IMR-90 (cell line): ENCODE data around the gene TTLL12. TPM values are rescaled to one million over a fixed set of nuclear protein-coding genes. Genes with fewer than 3 reads are reported as not detected.

Source experiments
- ATAC-seq: fragments of 200-7000 bp; cut with Tn5 transposase; 2 replicates; pipeline ENCODE4 v1.9.1; 2020; ENCODE audit warnings: low read depth, mild to moderate bottlenecking, moderate library complexity
- BruUV-seq: library from RNA; stranded (reverse); fragments of 400-500 nt; replicated peaks from 2 replicates; lab custom pipeline; 2021; lab: Mats Ljungman, UMichigan
- CTCF ChIA-PET: fragments of 300-600 bp; formaldehyde crosslinking; extraction: SDS; loops from one replicate; lab custom pipeline; 2021; ENCODE audit warnings: antibody characterized with exemption; lab: Yijun Ruan, JAX
- POLR2A ChIA-PET: fragments of 300-600 bp; sonication (Branson Sonifier 250); formaldehyde crosslinking; loops from one replicate; lab custom pipeline; 2022; ENCODE audit warnings: antibody characterized with exemption; ENCODE audit not compliant: unreplicated experiment; lab: Charles Lee
- DNase-seq: peaks from one replicate; pipeline ENCODE4 v3.0.0; 2013
- H2AFZ ChIP-seq: replicated peaks from 2 replicates; pipeline ENCODE3; 2013; ENCODE audit warnings: low read length, mild to moderate bottlenecking; ENCODE audit not compliant: poor library complexity
- H2AK5ac ChIP-seq: 2 replicates; pipeline ENCODE4 v1.6.1; 2013; ENCODE audit warnings: low read depth, low read length, inconsistent platforms
- H2AK9ac ChIP-seq: replicated peaks from 2 replicates; pipeline ENCODE3; 2013; ENCODE audit warnings: mild to moderate bottlenecking, low read depth, low read length, moderate library complexity; ENCODE audit not compliant: poor library complexity
- H2BK120ac ChIP-seq: 2 replicates; pipeline ENCODE4 v1.6.1; 2013; ENCODE audit warnings: low read depth, low read length, inconsistent platforms
- H2BK15ac ChIP-seq: 3 replicates; pipeline ENCODE4 v1.6.1; 2013; ENCODE audit warnings: low read depth, low read length, inconsistent platforms
- H2BK20ac ChIP-seq: 2 replicates; pipeline ENCODE4 v1.6.1; 2013; ENCODE audit warnings: low read depth, mild to moderate bottlenecking, inconsistent platforms, low read length, moderate library complexity
- H2BK5ac ChIP-seq: 2 replicates; pipeline ENCODE4 v1.6.1; 2013; ENCODE audit warnings: mild to moderate bottlenecking, low read depth, low read length, inconsistent platforms; ENCODE audit not compliant: poor library complexity, severe bottlenecking
- H3K14ac ChIP-seq: replicated peaks from 2 replicates; pipeline ENCODE4 v1.6.1; 2013; ENCODE audit warnings: low read depth, low read length, inconsistent platforms
- H3K18ac ChIP-seq: 2 replicates; pipeline ENCODE4 v1.6.1; 2013; ENCODE audit warnings: low read depth, low read length, control low read depth
- H3K23ac ChIP-seq: 2 replicates; pipeline ENCODE4 v1.6.1; 2013; ENCODE audit warnings: low read depth, low read length, inconsistent platforms
- H3K27ac ChIP-seq: 2 replicates; pipeline ENCODE4 v1.5.1; 2013; ENCODE audit warnings: mild to moderate bottlenecking, control low read depth, low read length; ENCODE audit not compliant: insufficient read depth
- H3K27me3 ChIP-seq: 2 replicates; pipeline ENCODE4 v1.6.1; 2013; ENCODE audit warnings: low read length; ENCODE audit not compliant: control insufficient read depth, insufficient read depth
- H3K36me3 ChIP-seq: 2 replicates; pipeline ENCODE4 v1.6.1; 2013; ENCODE audit warnings: low read length, mixed read lengths; ENCODE audit not compliant: control insufficient read depth, insufficient read depth
- H3K4ac ChIP-seq: 2 replicates; pipeline ENCODE4 v1.6.1; 2013; ENCODE audit warnings: low read depth, low read length, inconsistent platforms
- H3K4me1 ChIP-seq: 2 replicates; pipeline ENCODE4 v1.6.1; 2013; ENCODE audit warnings: low read length, mixed read lengths; ENCODE audit not compliant: control insufficient read depth, insufficient read depth
- H3K4me2 ChIP-seq: 2 replicates; pipeline ENCODE4 v1.6.1; 2013; ENCODE audit warnings: low read depth, mild to moderate bottlenecking, control low read depth, low read length, moderate library complexity
- H3K4me3 ChIP-seq: 2 replicates; pipeline ENCODE4 v1.5.1; 2013; ENCODE audit warnings: low read depth, mild to moderate bottlenecking, control low read depth, low read length, moderate library complexity; ENCODE audit not compliant: insufficient read depth
- H3K56ac ChIP-seq: 2 replicates; pipeline ENCODE4 v1.6.1; 2013; ENCODE audit warnings: low read length, inconsistent platforms; ENCODE audit not compliant: insufficient read depth; ENCODE audit errors: extremely low read depth
- H3K79me1 ChIP-seq, 2 experiments: 2 replicates each; pipeline ENCODE4 v1.6.1; 2013; ENCODE audit warnings: low read length in 2 of 2, inconsistent platforms in 1 of 2, low read depth in 1 of 2
- H3K9ac ChIP-seq: 2 replicates; pipeline ENCODE4 v1.6.1; 2013; ENCODE audit warnings: low read depth, low read length, control low read depth
- H3K9me1 ChIP-seq: 2 replicates; pipeline ENCODE4 v1.6.1; 2013; ENCODE audit warnings: low read length, inconsistent platforms; ENCODE audit not compliant: insufficient read depth
- H3K9me3 ChIP-seq: 2 replicates; pipeline ENCODE4 v1.6.1; 2013; ENCODE audit warnings: low read length; ENCODE audit not compliant: control insufficient read depth, insufficient read depth
- H4K20me1 ChIP-seq: 2 replicates; pipeline ENCODE4 v1.6.1; 2013; ENCODE audit warnings: low read length, inconsistent platforms; ENCODE audit not compliant: insufficient read depth
- H4K5ac ChIP-seq: 2 replicates; pipeline ENCODE4 v1.6.1; 2013; ENCODE audit warnings: mild to moderate bottlenecking, low read depth, low read length, control low read depth
- H4K8ac ChIP-seq, 2 experiments: 2 replicates each; pipeline ENCODE4 v1.6.1; 2013; ENCODE audit warnings: low read depth in 2 of 2, low read length in 2 of 2, control low read depth in 1 of 2, inconsistent platforms in 1 of 2
- H4K91ac ChIP-seq: 2 replicates; pipeline ENCODE4 v1.6.1; 2013; ENCODE audit warnings: low read depth, low read length, inconsistent platforms; ENCODE audit not compliant: insufficient read depth
- BHLHE40 ChIP-seq: fragments of 150-350 bp; IDR thresholded peaks from 2 replicates; pipeline ENCODE4 v1.6.1; 2016; ENCODE audit warnings: mild to moderate bottlenecking, low read depth, low read length
- CEBPB ChIP-seq: IDR thresholded peaks from 2 replicates; pipeline ENCODE4 v1.6.1; 2012; ENCODE audit warnings: low read depth, low read length, improper control_type of control experiment
- CHD1 ChIP-seq: IDR thresholded peaks from 2 replicates; pipeline ENCODE4 v1.6.1; 2012; ENCODE audit warnings: low read depth, low read length, improper control_type of control experiment
- FOS ChIP-seq: fragments of 150-350 bp; IDR thresholded peaks from 2 replicates; pipeline ENCODE4 v1.6.1; 2016; ENCODE audit warnings: low read depth, low read length
- MAFK ChIP-seq: IDR thresholded peaks from 2 replicates; pipeline ENCODE4 v1.6.1; 2012; ENCODE audit warnings: low read depth, low read length, improper control_type of control experiment
- MAZ ChIP-seq: IDR thresholded peaks from 2 replicates; pipeline ENCODE4 v1.6.1; 2012; ENCODE audit warnings: low read depth, mild to moderate bottlenecking, low read length, improper control_type of control experiment, moderate library complexity, borderline replicate concordance
- MXI1 ChIP-seq: IDR thresholded peaks from 2 replicates; pipeline ENCODE4 v1.6.1; 2012; ENCODE audit warnings: low read depth, mild to moderate bottlenecking, low read length, moderate library complexity, borderline replicate concordance
- NFE2L2 ChIP-seq: fragments of 150-350 bp; IDR thresholded peaks from 2 replicates; pipeline ENCODE4 v1.6.1; 2016; ENCODE audit warnings: low read depth, mild to moderate bottlenecking, low read length
- POLR2A ChIP-seq: IDR thresholded peaks from 2 replicates; pipeline ENCODE4 v1.6.1; 2012; ENCODE audit warnings: mild to moderate bottlenecking, low read depth, low read length
- RAD21 ChIP-seq: IDR thresholded peaks from 2 replicates; pipeline ENCODE4 v1.6.1; 2012; ENCODE audit warnings: low read length, improper control_type of control experiment
- RCOR1 ChIP-seq: IDR thresholded peaks from 2 replicates; pipeline ENCODE4 v1.6.1; 2012; ENCODE audit warnings: mild to moderate bottlenecking, low read length, improper control_type of control experiment; ENCODE audit not compliant: insufficient replicate concordance
- RFX5 ChIP-seq: IDR thresholded peaks from 2 replicates; pipeline ENCODE4 v1.8.0; 2012; ENCODE audit warnings: low read depth, mild to moderate bottlenecking, low read length, moderate library complexity
- SMC3 ChIP-seq: fragments of 150-350 bp; IDR thresholded peaks from 2 replicates; pipeline ENCODE4 v1.6.1; 2016; ENCODE audit warnings: low read depth, mild to moderate bottlenecking, antibody characterized with exemption, low read length, moderate library complexity
- WGBS, 2 experiments: methylation state at CpG; one replicate each; pipeline versions ENCODE4 v1.1.5 to v1.1.7; 2013; ENCODE audit warnings: missing lambda C conversion rate in 2 of 2; ENCODE audit not compliant: insufficient read length in 1 of 2; ENCODE audit errors: extremely low coverage in 2 of 2; 5-methylcytosine and 5-hydroxymethylcytosine counted together
- dilution Hi-C: fragments of 300-500 bp; cut with HindIII; formaldehyde crosslinking; loops from one replicate; pipeline ENCODE4 v1.14.3; 2018; ENCODE audit warnings: low sequenced_read_pairs; ENCODE audit not compliant: unreplicated experiment
- in situ Hi-C: fragments of 300-500 bp; cut with MboI; formaldehyde crosslinking; loops from 3 replicates; pipeline ENCODE4 v1.14.3; 2019; ENCODE audit warnings: low sequenced_read_pairs, inconsistent platforms, mixed read lengths
- intact Hi-C: fragments of 100-400 bp; cut with micrococcal nuclease; formaldehyde crosslinking; loops from 2 replicates; pipeline ENCODE4 v1.10.0; 2022
- polyA plus RNA-seq, 3 experiments: library from polyadenylated mRNA; depleted of rRNA; stranded (reverse); fragments of >200 nt; gene quantifications; 2 replicates each; pipeline ENCODE4 v1.2.3, GENCODE V29; 2012; ENCODE audit warnings: low replicate concordance in 1 of 3
- total RNA-seq: library from RNA; depleted of rRNA; stranded (reverse); fragments of >200 nt; gene quantifications from 2 replicates; pipeline ENCODE4 v1.2.3, GENCODE V29; 2012
- TF ChIP-seq, protein P1 (sequence below): conservative IDR thresholded peaks from 2 replicates; pipeline ENCODE4 v1.5.1; 2012; ENCODE audit warnings: mild to moderate bottlenecking, low read depth, low read length, improper control_type of control experiment
- TF ChIP-seq, protein P2 (sequence below): fragments of 150-350 bp; IDR thresholded peaks from 2 replicates; pipeline ENCODE4 v1.6.1; 2016; ENCODE audit warnings: low read depth, mild to moderate bottlenecking, low read length, moderate library complexity, borderline replicate concordance
- TF ChIP-seq, protein P3 (sequence below): fragments of 150-350 bp; IDR thresholded peaks from 2 replicates; pipeline ENCODE4 v1.6.1; 2017; ENCODE audit warnings: mild to moderate bottlenecking, antibody characterized with exemption, low read length, low read depth

Gene TTLL12
- total and polyA plus RNA-seq, 2 of the 4 experiments (the other 2 are of a cell fraction) = 20.9 to 30.1 TPM

DNA sequence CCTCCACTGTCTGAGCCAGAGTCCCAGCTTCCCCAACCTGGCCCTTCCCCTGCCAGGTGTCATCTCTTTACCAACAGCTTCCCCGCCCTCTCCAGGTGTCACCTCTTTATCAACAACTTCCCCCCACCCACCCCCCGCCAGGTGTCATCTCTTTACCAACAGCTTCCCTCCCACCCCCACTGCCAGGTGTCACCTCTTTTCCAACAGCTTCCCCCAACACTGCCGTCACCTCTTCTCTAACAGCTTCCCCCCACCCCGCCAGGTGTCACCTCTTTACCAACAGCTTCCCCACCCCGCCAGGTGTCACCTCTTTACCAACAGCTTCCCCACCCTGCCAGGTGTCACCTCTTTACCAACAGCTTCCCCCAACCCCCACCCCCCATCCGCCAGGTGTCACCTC lies 29.8 kb upstream of the TTLL12 start:
- in situ Hi-C loops = no loop called here
- no peak overlapping the region for H3K27ac ChIP-seq
- POLR2A ChIA-PET = interaction anchor here (0.6 kb wide), 1 partner anchor 30 kb away, joined by 16 read pairs; no protein-coding TSS in a partner anchor

More for the DNA sequence above, 29.8 kb upstream of the TTLL12 start:
- H4K8ac ChIP-seq = no peak overlapping the region
- no peaks in the 10 kb centered on the region for H3K9me1 ChIP-seq
- no peak overlapping the region for H2BK120ac ChIP-seq
- H3K4ac ChIP-seq = no peak overlapping the region
- H2BK15ac ChIP-seq = no peak overlapping the region
- H3K36me3 ChIP-seq = no peaks in the 10 kb centered on the region
- no peak overlapping the region for H3K23ac ChIP-seq
- ATAC-seq (no peak), DNase-seq (no peak)
- H4K91ac ChIP-seq = no peak overlapping the region
- intact Hi-C loops = no loop called here
- H3K56ac ChIP-seq = no peak overlapping the region
- no peaks in the 10 kb centered on the region for H3K79me1 ChIP-seq
- no peak overlapping the region for H4K5ac ChIP-seq
- H3K27me3 ChIP-seq = peaks cover 29% of the 10 kb centered on the region
- no peak overlapping the region for H3K18ac ChIP-seq
- H2BK5ac ChIP-seq = no peak overlapping the region
- no peaks in the 10 kb centered on the region for H3K9me3 ChIP-seq
- no peak overlapping the region for H3K4me3 ChIP-seq
- no peaks in the 10 kb centered on the region for H4K20me1 ChIP-seq
- no peaks in the 10 kb centered on the region for H3K4me1 ChIP-seq
- H3K4me2 ChIP-seq = no peak overlapping the region
- dilution Hi-C loops = no loop called here
- no TSS peak for BruUV-seq
- no peak overlapping the region for H2AK9ac ChIP-seq
- H2BK20ac ChIP-seq = no peak overlapping the region
- H2AFZ ChIP-seq = no peak overlapping the region
- CTCF ChIA-PET = no interaction called here
- no peak overlapping the region for H3K14ac ChIP-seq
- WGBS, 2 experiments = 58% methylated on average over 4 of the region's 6 CpGs; no CpG with 5 or more reads in 1 of the 2 experiments
- TF ChIP-seq, protein P1, sequence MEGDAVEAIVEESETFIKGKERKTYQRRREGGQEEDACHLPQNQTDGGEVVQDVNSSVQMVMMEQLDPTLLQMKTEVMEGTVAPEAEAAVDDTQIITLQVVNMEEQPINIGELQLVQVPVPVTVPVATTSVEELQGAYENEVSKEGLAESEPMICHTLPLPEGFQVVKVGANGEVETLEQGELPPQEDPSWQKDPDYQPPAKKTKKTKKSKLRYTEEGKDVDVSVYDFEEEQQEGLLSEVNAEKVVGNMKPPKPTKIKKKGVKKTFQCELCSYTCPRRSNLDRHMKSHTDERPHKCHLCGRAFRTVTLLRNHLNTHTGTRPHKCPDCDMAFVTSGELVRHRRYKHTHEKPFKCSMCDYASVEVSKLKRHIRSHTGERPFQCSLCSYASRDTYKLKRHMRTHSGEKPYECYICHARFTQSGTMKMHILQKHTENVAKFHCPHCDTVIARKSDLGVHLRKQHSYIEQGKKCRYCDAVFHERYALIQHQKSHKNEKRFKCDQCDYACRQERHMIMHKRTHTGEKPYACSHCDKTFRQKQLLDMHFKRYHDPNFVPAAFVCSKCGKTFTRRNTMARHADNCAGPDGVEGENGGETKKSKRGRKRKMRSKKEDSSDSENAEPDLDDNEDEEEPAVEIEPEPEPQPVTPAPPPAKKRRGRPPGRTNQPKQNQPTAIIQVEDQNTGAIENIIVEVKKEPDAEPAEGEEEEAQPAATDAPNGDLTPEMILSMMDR = no peak
- TF ChIP-seq MAFK (no peak), MXI1 (no peak), SMC3 (no peak), CEBPB (no peak), BHLHE40 (no peak), MAZ (no peak), RFX5 (no peak), CHD1 (no peak), FOS (no peak), RCOR1 (no peak), POLR2A (no peak), RAD21 (no peak), NFE2L2 (no peak)
- TF ChIP-seq, protein P2, sequence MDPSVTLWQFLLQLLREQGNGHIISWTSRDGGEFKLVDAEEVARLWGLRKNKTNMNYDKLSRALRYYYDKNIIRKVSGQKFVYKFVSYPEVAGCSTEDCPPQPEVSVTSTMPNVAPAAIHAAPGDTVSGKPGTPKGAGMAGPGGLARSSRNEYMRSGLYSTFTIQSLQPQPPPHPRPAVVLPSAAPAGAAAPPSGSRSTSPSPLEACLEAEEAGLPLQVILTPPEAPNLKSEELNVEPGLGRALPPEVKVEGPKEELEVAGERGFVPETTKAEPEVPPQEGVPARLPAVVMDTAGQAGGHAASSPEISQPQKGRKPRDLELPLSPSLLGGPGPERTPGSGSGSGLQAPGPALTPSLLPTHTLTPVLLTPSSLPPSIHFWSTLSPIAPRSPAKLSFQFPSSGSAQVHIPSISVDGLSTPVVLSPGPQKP = no peak
- TF ChIP-seq, protein P3, sequence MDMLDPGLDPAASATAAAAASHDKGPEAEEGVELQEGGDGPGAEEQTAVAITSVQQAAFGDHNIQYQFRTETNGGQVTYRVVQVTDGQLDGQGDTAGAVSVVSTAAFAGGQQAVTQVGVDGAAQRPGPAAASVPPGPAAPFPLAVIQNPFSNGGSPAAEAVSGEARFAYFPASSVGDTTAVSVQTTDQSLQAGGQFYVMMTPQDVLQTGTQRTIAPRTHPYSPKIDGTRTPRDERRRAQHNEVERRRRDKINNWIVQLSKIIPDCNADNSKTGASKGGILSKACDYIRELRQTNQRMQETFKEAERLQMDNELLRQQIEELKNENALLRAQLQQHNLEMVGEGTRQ = no peak
- no peak overlapping the region for H3K9ac ChIP-seq
- H2AK5ac ChIP-seq = no peak overlapping the region
